OCI-LY3 (cell line): Measurements from ENCODE around the gene PPP6R3.

ENCODE experiments used
- H2AFZ ChIP-seq: fragments of 200-600, 300-600 bp; shearing (Covaris generic); 2 replicates; pipeline ENCODE4 v1.6.0; 2014; ENCODE audit warnings: antibody characterized with exemption, low read depth, low read length
- H3K27ac ChIP-seq: fragments of 200-600, 300-600 bp; sonication (generic); 2 replicates; pipeline ENCODE4 v1.5.1; 2014; ENCODE audit warnings: mild to moderate bottlenecking, low read length, moderate library complexity, mixed read lengths
- H3K27me3 ChIP-seq: fragments of 200-600, 300-600 bp; sonication (generic); 2 replicates; pipeline ENCODE4 v1.6.1; 2014; ENCODE audit warnings: low read depth, low read length, mixed read lengths
- H3K36me3 ChIP-seq: fragments of 200-600, 300-600 bp; sonication (generic); replicated peaks from 2 replicates; pipeline ENCODE3; 2014; ENCODE audit warnings: low read depth, low read length, mixed read lengths
- H3K4me1 ChIP-seq: fragments of 300-600, 200-600 bp; sonication (generic); 2 replicates; pipeline ENCODE4 v1.6.1; 2014; ENCODE audit warnings: low read length, mixed read lengths
- H3K4me2 ChIP-seq: fragments of 200-600, 300-600 bp; sonication (generic); 2 replicates; pipeline ENCODE4 v1.6.1; 2014; ENCODE audit warnings: low read length, mixed read lengths
- H3K4me3 ChIP-seq: fragments of 300-600, 200-600 bp; sonication (generic); 2 replicates; pipeline ENCODE4 v1.5.1; 2014; ENCODE audit warnings: antibody characterized with exemption, mild to moderate bottlenecking, low read length, moderate library complexity
- H3K79me2 ChIP-seq: fragments of 300-600, 200-600 bp; shearing (Covaris generic); 2 replicates; pipeline ENCODE4 v1.6.1; 2014; ENCODE audit warnings: mild to moderate bottlenecking, low read length, mixed read lengths
- H3K9ac ChIP-seq: fragments of 300-600, 200-600 bp; shearing (Covaris generic); 2 replicates; pipeline ENCODE4 v1.6.0; 2014; ENCODE audit warnings: mild to moderate bottlenecking, low read length, moderate library complexity
- H3K9me3 ChIP-seq: fragments of 200-600, 300-600 bp; shearing (Covaris generic); 2 replicates; pipeline ENCODE4 v1.6.1; 2014; ENCODE audit warnings: low read length, mixed read lengths; ENCODE audit not compliant: insufficient read depth
- H4K20me1 ChIP-seq: fragments of 200-600, 300-600 bp; sonication (generic); 2 replicates; pipeline ENCODE4 v1.6.1; 2016; ENCODE audit warnings: low read length, mixed read lengths; ENCODE audit not compliant: insufficient read depth
- CTCF ChIP-seq: fragments of 200-600, 300-600 bp; sonication (generic); IDR thresholded peaks from 2 replicates; pipeline ENCODE4 v1.5.1; 2014; ENCODE audit warnings: antibody characterized with exemption, low read length, low read depth
- EZH2phosphoT487 ChIP-seq: fragments of 200-600 bp; shearing (Covaris generic); IDR thresholded peaks from 2 replicates; pipeline ENCODE4 v1.6.1; 2018; ENCODE audit warnings: antibody characterized with exemption, mixed run types, low read depth

The PPP6R3 gene

GRCh38 chr11:68596231-68596630, 135.7 kb downstream of the PPP6R3 start:
- Histone ChIP-seq H3K9ac (no peak overlapping the region), H3K4me1 (peaks cover 4% of the 10 kb centered on the region; the same call in 1 of the 2 replicates), H3K27me3 (no peaks in the 10 kb centered on the region), H3K4me3 (no peak overlapping the region), H2AFZ (no peak overlapping the region), H3K36me3 (peaks cover 76% of the 10 kb centered on the region), H3K9me3 (no peaks in the 10 kb centered on the region), H4K20me1 (peaks cover 16% of the 10 kb centered on the region), H3K79me2 (no peaks in the 10 kb centered on the region; the same call in 1 of the 2 replicates), H3K27ac (no peak overlapping the region), H3K4me2 (no peak overlapping the region)
- no peak for TF ChIP-seq CTCF
- TF ChIP-seq EZH2phosphoT487, result no peak

- Histone ChIP-seq H2AFZ (no peak overlapping the region), H4K20me1 (peaks cover 16% of the 10 kb centered on the region), H3K4me3 (no peak overlapping the region), H3K27ac (no peak overlapping the region), H3K79me2 (no peaks in the 10 kb centered on the region; the same call in 1 of the 2 replicates), H3K27me3 (no peaks in the 10 kb centered on the region), H3K9me3 (no peaks in the 10 kb centered on the region), H3K9ac (no peak overlapping the region), H3K4me2 (no peak overlapping the region), H3K36me3 (peaks cover 78% of the 10 kb centered on the region), H3K4me1 (peaks cover 4% of the 10 kb centered on the region; the same call in 1 of the 2 replicates)
- TF ChIP-seq EZH2phosphoT487, result no peak
- TF ChIP-seq CTCF, result no peak
Measured at GRCh38 chr11:68598816-68599653, 138.5 kb downstream of the PPP6R3 start.

GRCh38 chr11:68601147-68601546, 140.6 kb downstream of the PPP6R3 start:
- TF ChIP-seq EZH2phosphoT487 (no peak), CTCF (no peak)
- Histone ChIP-seq H3K4me2 (no peak overlapping the region), H4K20me1 (peaks cover 16% of the 10 kb centered on the region), H3K79me2 (no peaks in the 10 kb centered on the region; the same call in 1 of the 2 replicates), H3K9ac (no peak overlapping the region), H3K4me3 (no peak overlapping the region), H2AFZ (no peak overlapping the region), H3K9me3 (no peaks in the 10 kb centered on the region), H3K4me1 (peaks cover 4% of the 10 kb centered on the region; the same call in 1 of the 2 replicates), H3K27ac (no peak overlapping the region), H3K36me3 (peaks cover 91% of the 10 kb centered on the region), H3K27me3 (no peaks in the 10 kb centered on the region)

GRCh38 chr11:68609761-68610160, 149.2 kb downstream of the PPP6R3 start:
- no peak for TF ChIP-seq CTCF
- TF ChIP-seq EZH2phosphoT487, result no peak
- no peak overlapping the region for H3K4me3 ChIP-seq
- H2AFZ ChIP-seq, result no peak overlapping the region
- H3K9me3 ChIP-seq, result no peaks in the 10 kb centered on the region
- H3K9ac ChIP-seq, result no peak overlapping the region
- no peaks in the 10 kb centered on the region for H3K4me1 ChIP-seq
- no peaks in the 10 kb centered on the region for H4K20me1 ChIP-seq
- no peak overlapping the region for H3K4me2 ChIP-seq
- no peaks in the 10 kb centered on the region for H3K79me2 ChIP-seq
- H3K27me3 ChIP-seq, result no peaks in the 10 kb centered on the region
- H3K27ac ChIP-seq, result no peak overlapping the region
- H3K36me3 ChIP-seq, result peaks cover 79% of the 10 kb centered on the region
